ENCODE data around the gene SNX18. TPM values are rescaled to one million over a fixed set of nuclear protein-coding genes. Genes with fewer than 3 reads are reported as not detected.

SNX18 gene
- total and polyA plus RNA-seq, 2 experiments from 2014 or later, result 4.7 to 33.0 TPM

DNA sequence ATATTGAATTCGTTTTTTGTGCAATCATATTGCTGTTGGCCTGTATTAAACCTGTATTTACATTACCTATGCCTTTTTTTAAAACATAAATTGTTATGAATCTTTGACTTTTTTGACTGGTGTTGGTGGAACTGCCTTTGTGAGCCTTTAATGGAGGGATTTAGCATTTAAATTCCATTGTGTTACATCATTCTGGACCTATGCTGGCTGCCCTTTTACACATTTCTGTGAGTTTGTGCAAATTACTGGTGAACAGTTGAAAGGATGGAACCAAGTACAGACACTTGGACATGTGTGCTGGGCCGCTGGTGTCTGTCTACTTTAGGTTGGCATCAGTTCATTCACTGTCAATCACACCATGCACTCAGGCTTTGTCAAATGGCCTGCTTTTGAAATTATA is 3.4 kb downstream of the SNX18 start (continued):
- TF ChIP-seq POLR2AphosphoS5 (IDR thresholded peaks at IDR 0.05; ENCODE audit: low read depth) (no peak), JUNB (IDR thresholded peaks at IDR 0.05; ENCODE audit: unreplicated experiment) (no peak), ZNF331 (CRISPR knock-in tag; IDR thresholded peaks at IDR 0.05; ENCODE audit: low read depth) (no peak)

DNA sequence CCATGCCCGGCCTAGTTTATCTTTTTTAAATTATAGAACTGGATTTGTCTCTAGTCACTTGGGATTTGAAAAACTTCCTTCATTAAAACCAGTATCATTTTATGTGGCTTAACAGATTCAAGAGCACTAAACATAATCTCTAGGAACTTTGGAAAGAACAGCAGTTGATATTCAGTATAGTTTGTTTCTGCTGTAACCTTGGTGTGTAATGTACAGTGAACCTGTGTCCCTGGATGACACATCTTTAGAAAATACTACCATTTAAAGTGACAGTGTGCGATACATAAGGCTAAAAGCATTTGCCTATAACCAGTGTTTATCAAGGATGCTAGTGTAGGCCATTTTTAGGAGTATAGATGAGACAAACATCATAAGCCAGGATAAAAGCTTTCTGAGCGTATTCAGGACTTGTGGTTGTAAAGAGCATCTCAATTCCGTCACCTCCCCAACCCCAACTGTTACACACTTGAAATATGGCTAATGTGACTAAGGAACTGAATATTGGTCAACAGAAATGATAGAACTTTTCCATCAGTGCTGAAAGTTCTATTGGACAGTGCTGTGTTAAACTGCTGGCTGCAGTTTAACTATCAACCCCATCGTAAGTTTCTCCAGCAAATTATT is 4.4 kb downstream of the SNX18 start:
- Histone ChIP-seq H4K20me1 (replicated peaks; ENCODE audit: insufficient read depth) (0 out of 2 replicates have a peak, but pooled peaks cover 3% of the 10 kb centered on the region), H3K9me2 (ENCODE audit: insufficient read depth) (peaks cover 4% of the 10 kb centered on the region; the same call in 1 of the 2 replicates), H3K36me3 (ENCODE audit: insufficient read depth) (no peaks in the 10 kb centered on the region), H3F3A (replicated peaks; ENCODE audit: low read depth) (no peaks in the 10 kb centered on the region), H3K79me2 (replicated peaks; ENCODE audit: insufficient read depth) (peaks cover 82% of the 10 kb centered on the region), H3K4me3 (no peak overlapping the region), H2AFZ (no peak overlapping the region), H3K4me1 (ENCODE audit: insufficient read depth) (peaks cover 16% of the 10 kb centered on the region; the same call in 1 of the 2 replicates), H3K27me3 (ENCODE audit: insufficient read depth) (peaks cover 17% of the 10 kb centered on the region), H3K4me2 (no peak overlapping the region), H3K27ac (ENCODE audit: low read depth) (no peak overlapping the region)
- TF ChIP-seq ZNF331 (CRISPR knock-in tag; IDR thresholded peaks at IDR 0.05; ENCODE audit: low read depth), result no peak
- TF ChIP-seq, protein P1, sequence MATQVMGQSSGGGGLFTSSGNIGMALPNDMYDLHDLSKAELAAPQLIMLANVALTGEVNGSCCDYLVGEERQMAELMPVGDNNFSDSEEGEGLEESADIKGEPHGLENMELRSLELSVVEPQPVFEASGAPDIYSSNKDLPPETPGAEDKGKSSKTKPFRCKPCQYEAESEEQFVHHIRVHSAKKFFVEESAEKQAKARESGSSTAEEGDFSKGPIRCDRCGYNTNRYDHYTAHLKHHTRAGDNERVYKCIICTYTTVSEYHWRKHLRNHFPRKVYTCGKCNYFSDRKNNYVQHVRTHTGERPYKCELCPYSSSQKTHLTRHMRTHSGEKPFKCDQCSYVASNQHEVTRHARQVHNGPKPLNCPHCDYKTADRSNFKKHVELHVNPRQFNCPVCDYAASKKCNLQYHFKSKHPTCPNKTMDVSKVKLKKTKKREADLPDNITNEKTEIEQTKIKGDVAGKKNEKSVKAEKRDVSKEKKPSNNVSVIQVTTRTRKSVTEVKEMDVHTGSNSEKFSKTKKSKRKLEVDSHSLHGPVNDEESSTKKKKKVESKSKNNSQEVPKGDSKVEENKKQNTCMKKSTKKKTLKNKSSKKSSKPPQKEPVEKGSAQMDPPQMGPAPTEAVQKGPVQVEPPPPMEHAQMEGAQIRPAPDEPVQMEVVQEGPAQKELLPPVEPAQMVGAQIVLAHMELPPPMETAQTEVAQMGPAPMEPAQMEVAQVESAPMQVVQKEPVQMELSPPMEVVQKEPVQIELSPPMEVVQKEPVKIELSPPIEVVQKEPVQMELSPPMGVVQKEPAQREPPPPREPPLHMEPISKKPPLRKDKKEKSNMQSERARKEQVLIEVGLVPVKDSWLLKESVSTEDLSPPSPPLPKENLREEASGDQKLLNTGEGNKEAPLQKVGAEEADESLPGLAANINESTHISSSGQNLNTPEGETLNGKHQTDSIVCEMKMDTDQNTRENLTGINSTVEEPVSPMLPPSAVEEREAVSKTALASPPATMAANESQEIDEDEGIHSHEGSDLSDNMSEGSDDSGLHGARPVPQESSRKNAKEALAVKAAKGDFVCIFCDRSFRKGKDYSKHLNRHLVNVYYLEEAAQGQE (IDR thresholded peaks at IDR 0.05; ENCODE audit: unreplicated experiment), result no peak
- no peak for TF ChIP-seq EZH2 (IDR thresholded peaks at IDR 0.05; ENCODE audit: low read depth, unreplicated experiment)
- TF ChIP-seq POLR2AphosphoS5 (IDR thresholded peaks at IDR 0.05; ENCODE audit: low read depth), result no peak
- TF ChIP-seq, protein P2, sequence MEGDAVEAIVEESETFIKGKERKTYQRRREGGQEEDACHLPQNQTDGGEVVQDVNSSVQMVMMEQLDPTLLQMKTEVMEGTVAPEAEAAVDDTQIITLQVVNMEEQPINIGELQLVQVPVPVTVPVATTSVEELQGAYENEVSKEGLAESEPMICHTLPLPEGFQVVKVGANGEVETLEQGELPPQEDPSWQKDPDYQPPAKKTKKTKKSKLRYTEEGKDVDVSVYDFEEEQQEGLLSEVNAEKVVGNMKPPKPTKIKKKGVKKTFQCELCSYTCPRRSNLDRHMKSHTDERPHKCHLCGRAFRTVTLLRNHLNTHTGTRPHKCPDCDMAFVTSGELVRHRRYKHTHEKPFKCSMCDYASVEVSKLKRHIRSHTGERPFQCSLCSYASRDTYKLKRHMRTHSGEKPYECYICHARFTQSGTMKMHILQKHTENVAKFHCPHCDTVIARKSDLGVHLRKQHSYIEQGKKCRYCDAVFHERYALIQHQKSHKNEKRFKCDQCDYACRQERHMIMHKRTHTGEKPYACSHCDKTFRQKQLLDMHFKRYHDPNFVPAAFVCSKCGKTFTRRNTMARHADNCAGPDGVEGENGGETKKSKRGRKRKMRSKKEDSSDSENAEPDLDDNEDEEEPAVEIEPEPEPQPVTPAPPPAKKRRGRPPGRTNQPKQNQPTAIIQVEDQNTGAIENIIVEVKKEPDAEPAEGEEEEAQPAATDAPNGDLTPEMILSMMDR (conservative IDR thresholded peaks at IDR 0.05; ENCODE audit: low read depth in 2 of 2), result no peak
- no peak for TF ChIP-seq ZNF114 (CRISPR knock-in tag; IDR thresholded peaks at IDR 0.05)
- no peak for TF ChIP-seq NANOG (IDR thresholded peaks at IDR 0.05; ENCODE audit: borderline replicate concordance)
- TF ChIP-seq CREB1 (CRISPR knock-in tag; IDR thresholded peaks at IDR 0.05; ENCODE audit: low read depth), result no peak
- TF ChIP-seq, protein P3, sequence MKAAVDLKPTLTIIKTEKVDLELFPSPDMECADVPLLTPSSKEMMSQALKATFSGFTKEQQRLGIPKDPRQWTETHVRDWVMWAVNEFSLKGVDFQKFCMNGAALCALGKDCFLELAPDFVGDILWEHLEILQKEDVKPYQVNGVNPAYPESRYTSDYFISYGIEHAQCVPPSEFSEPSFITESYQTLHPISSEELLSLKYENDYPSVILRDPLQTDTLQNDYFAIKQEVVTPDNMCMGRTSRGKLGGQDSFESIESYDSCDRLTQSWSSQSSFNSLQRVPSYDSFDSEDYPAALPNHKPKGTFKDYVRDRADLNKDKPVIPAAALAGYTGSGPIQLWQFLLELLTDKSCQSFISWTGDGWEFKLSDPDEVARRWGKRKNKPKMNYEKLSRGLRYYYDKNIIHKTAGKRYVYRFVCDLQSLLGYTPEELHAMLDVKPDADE (IDR thresholded peaks at IDR 0.05), result no peak
- Mint-ChIP-seq H3K9me3 (peaks cover 8% of the 10 kb centered on the region; the same call in 1 of the 3 replicates), H3K36me3 (ENCODE audit: low read depth) (peaks cover 16% of the 10 kb centered on the region), H3K4me1 (peaks cover 37% of the 10 kb centered on the region), H3K27ac (no peak overlapping the region), H3K4me3 (no peak overlapping the region), H3K27me3 (ENCODE audit: insufficient read depth, low read depth, poor library complexity) (peaks cover 13% of the 10 kb centered on the region)
- ATAC-seq, result no peak
- no peak for DNase-seq (ENCODE audit: low spot score)

All from GM23338 (cell line).